GM18873 (cell line): ENCODE measurements around the gene PGAP6.
"Not testable (repeated sequence)": the region's sequence is repeated elsewhere in the genome, so short reads cannot be mapped to it uniquely, and the experiment has no call there.

Experiments
- ATAC-seq: cut with Tn5 transposase; IDR thresholded peaks from one replicate; pipeline ENCODE4 v1.9.1; 2021; ENCODE audit warnings: mild to moderate bottlenecking, moderate library complexity, moderate number of reproducible peaks; ENCODE audit not compliant: unreplicated experiment, low FRiP score

The PGAP6 gene

DNA sequence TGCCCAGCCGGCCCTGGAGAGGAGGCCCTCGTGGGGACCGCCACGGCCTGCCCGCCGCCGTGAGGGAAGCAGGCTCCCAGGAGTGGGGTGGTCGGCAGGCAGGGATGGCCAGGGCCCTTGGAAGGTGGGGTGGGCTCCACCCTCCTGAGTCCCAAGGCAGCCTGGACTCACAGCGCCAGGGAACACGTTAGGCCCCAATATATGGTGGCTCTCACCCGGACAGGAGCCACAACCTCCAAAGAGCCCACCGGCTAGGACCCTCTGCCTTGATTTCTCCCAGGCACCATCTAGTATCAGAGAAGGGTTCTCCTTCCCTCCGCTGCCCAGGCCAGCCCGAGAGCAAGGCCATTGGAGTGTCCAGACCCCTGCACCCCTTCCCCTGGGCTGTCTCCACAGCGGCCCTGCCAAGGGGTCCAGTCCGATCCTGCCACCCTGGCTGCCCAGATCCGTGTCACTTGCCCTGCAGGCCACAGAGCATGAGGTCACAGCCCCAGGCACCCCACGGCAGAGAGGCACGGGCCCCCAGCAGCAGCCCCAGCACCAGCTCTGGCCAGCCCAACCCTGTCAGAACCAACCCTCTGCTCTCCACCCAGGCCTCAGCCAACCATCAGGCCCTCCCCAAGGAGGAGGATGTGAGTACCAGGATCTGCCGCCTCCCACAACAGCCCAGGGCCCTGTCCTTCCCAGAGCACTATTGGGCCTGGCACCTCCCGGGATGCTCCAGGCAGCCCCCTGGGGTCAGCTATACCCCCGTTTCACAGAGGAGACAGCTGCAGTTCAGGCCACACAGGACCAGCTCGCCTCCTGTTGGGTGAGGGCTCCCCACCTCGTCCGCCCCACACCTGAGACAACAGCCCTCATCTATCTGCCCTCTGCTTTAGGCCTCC, 28.1 kb downstream of the PGAP6 start:
- ATAC-seq = no peak

DNA sequence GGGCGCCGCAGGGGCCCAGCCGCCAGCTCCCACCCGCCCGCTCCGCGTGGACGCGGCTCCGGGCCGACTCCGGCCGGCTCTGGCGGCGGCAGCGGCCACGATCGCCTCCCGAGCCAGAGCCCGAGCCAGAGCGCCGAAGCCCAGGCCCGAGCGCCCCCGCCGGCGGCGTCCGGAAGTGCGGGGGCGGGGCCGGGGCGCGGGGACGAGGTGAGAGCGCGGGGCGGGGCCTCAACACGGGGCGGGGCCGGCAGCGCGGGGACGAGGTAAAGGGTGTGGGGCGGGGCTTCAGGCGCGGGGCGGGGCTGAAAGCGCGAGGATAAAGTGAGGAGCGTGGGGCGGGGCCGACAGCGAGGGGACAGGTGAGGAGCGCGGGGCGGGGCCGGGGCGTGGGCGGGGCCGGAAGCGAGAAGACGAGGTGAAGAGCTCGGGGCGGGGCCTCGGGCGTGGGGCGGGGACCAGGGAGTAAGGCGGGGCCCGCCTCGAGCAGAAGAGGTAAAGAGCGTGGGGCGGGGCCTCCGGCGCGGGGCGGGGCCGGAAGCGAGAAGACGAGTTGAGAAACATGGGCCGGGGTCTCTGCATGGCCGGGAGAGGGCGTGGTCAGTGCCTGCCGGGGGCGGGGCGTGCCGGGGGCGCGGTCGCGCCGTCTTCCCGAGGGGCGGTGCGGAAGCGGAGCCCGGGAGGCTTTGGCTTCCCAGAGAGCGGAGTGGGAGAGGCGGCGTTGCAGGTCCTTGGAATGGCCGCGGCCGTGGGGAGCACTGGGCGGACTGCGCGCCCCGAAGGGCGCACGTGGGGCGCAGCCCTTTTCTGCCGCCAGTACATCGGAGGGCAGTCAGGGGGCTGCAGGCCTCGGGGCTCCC, 29.0 kb downstream of the PGAP6 start, which contains the start of gene AXIN1:
Gene AXIN1 (minus strand): TSS at position 177 of the 857 bp plus-strand sequence. CDS start 5,698 bp downstream, outside the sequence.
- ATAC-seq = no peak

DNA sequence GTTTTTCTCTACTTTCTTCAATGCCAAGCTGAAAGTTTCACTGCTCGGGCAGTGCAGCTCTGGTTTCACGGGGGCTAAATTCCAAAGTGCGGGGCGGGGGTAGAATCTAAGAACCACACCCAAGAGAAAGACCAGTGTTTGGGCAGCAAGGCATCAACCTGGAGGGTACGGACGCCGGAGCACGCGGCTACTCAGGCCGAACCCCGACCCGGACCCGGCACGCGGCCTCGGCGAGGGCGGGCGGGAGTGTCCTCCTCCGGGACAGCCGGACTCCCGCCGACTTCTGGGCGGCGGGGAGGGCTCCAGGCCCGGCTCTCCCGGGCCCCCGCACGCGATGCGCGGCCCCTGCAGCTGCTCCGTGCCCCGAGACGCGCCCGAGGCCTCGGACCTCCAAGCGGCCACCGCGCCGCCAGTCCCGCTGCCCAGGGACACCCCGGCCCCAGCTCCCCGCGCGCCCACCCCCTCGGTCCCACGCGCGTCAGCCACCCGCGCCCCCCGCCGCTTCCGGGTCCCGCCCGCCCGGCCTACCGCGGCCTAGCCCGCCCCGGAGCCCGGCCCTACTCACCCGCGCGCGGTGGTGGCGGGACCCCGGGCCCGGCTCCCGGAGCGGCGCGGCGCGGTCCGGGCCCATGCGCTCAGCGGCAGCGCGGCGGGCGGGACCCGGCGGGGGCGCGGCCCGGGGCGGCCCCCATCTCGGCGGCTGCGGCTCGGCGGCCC, 29.8 kb downstream of the PGAP6 start:
- ATAC-seq = no peak

DNA sequence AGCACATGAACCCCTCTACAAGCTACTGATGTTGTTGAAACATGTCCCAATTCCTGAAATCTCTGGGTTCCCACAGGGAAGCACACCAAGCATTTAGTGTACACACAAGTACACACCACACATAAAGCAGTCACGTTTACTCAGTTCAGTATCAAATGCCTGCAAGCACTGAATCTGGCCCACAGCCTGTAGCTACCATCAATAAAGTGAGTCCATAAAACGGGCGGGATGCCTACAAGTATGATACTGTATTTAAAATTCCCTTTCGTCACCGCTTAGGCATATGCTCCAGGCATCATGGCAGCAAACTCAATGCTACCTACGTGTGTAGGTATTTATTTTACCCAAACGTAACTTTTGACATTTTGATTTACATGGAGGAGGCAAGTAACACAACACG, 31.6 kb downstream of the PGAP6 start:
- no peak for ATAC-seq

DNA sequence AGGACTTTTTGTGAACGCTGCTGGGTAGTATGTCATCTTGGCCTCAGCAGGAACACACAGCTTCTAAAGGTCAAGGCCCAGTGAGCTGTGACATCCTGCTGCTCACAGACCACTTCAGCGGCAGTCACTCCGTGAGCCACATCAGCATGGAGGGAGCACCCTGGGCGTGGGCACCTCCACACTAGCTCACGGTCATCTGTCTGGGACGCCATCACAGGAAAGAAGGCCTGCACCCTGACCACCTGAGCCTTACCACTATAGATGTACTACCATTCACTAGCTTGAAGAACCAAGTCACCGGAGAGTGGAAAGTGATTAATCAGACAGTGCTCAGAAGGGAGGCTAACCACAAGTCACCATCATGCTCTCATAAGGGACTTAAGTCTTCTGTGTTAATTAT, 32.6 kb downstream of the PGAP6 start:
- no peak for ATAC-seq

DNA sequence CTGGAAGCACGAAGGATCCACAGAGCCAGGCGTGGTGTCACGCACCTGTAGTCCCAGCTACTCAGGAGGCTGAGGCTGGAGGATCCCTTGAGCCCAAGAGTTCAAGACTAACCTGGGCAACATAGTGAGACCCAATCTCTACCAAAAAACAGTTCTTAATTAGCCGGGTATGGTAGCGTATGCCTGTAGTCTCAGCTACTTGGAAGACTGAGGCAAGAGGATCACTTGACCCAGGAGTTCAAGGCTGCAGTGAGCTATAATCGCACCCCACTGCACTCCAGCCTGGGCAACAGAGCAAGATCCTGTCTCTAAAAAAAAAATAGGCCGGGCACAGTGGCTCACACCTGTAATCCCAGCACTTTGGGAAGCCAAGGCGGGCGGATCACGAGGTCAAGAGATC, 33.3 kb downstream of the PGAP6 start:
- ATAC-seq = not testable (repeated sequence)

DNA sequence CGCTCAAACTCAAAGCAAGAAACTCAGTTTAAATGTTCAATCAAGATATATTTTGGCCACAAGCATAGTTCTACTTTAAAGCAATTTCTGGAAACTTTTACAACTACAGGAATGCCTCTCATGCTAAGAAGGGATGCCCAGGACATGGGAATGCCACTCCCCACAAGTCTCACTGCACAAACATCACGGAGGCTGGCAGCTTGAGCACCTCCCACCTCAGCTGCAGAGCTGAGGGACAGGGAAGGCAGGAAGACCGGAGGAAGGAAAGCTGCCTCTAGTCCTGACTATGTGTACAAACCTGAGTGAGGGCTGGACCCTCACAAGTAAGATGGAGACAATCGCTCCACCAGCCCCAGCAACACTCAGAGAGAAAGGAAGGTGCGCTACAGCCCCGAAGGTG, 34.6 kb downstream of the PGAP6 start:
- no peak for ATAC-seq

DNA sequence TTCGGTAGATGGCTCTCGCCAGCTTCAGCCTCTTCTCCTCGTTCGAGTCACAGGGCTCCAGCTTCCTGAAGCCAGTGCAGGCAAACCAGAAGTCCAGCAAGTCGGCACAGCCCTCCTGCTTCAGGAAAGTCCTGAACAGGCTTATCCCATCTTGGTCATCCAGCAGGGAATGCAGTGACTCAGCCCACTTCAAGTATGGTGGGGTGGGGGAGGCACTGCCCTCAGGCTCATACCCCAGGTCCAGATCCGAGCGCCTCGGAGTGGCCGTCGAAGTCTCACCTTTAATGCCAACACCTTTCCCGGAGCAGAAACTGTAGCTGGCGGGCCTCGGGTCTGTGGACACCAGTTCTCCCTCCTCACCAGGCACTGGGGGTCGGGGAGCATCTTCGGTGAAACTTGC, 35.2 kb downstream of the PGAP6 start:
- ATAC-seq = no peak

DNA sequence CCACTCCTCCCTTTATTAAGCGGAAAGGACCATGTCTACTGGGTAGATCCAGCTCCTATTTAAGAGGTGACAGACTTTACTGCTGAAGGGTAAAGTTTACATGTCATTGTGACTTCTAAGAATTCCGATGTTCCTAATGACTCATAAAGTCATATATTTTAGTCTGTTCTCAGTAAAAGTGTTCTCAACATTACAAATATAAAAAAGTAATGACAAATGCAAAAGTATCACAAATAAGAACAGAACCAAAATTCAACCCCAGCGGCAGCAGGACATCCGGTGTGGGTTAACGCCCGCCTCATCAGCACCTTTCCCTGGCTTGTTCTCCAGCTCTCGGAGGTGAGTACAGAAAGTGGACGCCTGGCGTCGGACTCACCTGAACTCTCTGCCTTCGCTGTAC, 36.0 kb downstream of the PGAP6 start:
- no peak for ATAC-seq

DNA sequence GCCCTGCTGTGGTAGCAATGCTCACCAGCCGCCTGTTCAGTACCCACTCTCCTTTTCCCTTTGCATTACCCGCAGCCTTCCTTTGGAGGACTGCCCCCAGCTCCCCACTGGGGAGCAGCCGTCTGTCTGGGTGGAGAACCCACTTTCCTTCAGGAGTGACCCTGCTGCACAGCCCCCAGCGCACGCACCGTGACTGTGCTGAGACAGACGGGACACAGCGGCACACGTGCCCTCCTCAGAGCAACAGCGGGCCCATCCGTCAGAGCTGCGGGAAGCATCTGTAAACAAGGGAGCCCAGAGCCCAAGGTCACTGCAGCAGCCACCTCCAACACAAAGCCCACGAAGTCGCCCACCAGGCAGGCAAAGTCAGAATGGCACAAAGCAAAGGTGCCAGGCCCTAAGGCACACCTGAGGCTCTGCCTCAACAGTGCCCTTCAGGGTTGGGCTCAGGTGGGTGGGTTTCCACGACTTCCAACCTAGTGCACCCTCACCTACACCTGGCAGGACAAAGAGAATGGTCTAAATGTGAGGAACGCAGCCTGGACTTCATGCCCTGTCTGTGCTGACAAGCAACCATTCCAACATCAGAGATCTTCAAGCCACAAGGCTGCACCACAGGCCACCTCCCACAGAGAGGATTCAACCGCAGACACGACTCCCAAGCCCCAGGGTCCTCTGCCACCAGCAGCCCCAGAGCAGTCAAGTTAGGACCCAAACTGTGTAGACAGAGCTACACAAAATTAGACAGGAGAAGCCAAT, 39.1 kb downstream of the PGAP6 start:
- no peak for ATAC-seq

DNA sequence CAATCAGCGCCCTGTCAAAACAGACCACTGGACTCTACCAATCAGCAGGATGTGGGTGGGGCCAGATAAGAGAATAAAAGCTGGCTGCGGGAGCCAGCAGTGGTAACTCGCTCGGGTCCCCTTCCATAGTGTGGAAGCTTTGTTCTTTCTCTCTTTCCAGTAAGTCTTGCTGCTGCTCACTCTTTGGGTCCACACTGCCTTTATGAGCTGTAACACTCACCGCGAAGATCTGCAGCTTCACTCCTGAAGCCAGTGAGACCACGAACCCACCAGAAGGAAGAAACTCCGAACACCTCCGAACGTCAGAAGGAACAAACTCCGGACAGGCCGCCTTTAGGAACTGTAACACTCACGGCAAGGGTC, 39.8 kb downstream of the PGAP6 start:
- ATAC-seq = not testable (repeated sequence)

DNA sequence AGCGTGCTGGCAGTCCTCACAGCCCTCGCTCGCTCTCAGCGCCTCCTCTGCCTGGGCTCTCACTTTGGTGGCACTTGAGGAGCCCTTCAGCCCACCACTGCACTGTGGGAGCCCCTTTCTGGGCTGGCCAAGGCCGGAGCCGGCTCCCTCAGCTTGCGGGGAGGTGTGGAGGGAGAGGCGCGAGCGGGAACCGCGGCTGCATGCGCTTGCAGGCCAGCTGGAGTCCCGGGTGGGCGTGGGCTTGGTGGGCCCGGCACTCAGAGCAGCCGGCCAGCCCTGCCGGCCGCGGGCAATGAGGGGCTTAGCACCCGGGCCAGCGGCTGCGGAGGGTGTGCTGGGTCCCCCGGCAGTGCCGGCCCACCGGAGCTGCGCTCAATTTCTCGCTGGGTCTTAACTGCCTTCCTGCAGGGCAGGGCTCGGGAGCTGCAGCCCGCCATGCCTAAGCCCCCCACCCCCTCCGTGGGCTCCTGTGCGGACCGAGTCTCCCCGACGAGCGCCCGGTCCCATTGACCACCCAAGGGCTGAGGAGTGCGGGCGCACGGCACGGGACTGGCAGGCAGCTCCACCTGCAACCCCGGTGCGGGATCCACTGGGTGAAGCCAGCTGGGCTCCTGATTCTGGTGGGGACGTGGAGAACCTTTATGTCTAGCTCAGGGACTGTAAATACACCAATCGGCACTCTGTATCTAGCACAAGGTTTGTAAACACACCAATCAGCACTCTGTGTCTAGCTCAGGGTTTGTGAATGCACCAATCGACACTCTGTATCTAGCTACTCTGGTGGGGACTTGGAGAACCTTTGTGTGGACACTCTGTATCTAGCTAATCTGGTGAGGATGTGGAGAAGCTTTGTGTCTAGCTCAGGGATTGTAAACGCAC, 40.4 kb downstream of the PGAP6 start:
- ATAC-seq = not testable (repeated sequence)

DNA sequence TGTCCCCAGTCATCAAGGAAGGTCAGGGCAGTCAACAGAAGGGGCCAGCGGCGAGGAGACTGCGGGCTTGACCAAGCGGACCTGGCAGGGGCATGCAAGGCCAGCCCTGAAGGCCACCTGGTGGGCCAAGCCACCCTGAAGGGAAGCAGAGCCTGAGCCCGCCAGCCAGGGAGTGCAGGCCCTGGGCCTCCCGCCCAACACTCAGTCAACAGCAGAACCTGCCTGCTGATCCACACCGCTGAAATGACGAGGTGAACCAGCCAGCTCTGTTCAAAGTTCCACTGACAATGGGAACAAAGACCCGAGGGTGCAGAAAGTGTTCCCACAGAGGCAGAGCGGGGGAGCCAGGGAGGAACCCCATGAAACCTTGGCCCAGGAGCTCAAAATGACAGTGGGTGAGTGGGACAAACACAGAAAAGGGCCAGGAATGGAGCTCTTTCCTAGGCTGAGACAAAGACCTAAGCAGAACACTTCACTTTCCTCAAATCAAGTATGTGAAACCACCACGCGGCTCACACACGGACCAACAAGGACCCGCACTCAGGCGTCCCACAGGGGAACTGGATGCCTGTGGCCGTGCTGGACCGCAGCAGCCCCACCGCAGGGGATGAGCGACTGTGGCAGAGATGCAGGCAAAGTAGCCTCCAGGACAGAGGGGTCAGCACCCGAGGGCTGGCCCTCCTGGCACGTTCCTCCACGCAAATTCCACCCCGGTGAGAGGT, 41.2 kb downstream of the PGAP6 start:
- no peak for ATAC-seq

DNA sequence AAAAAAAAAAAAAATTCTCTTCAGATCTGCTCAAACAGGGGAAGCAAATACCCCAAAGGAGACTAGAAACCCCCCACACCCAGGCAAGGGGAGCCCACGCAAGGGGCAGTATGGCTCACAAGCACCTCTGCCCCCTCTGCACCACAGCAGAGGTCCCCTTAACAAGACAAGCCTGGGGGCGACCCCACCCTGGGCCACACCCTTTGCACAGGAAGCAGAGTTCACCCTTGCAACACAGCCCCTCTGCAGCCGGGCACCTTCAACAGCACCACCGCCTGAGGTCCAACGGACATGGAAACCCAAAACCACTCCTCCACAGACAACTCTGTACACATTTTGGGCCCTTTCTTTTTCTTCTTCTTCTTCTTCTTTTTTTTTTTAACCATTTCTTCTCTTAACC, 42.1 kb downstream of the PGAP6 start:
- ATAC-seq = no peak

DNA sequence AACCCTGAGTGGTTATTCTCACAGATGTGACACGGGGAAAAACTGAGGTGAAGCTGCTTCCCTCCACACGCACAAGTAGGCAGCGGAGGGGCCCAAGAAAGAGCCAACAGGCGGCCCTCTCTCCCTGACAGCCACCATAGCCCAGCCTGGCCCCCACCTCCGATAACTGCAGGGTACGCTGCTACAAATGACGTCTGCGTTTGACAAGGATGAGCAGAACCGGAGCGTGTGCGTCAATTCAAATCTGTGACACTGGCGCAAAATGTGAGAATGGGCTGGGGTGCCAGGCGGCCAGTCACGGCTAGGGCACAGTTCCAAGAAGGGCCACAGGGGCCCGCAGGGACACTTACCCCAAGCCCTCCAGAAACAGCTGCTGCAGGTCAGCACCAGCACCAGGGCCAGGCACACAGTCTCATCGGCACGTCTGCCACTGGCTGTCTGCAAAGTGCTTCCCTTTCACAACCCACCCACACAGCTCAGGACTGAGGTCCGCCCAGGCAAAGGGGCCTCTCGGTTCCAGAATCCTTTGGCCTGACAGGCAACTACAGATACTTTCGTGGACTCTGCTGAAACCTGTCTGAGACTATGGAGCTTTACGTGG, 43.7 kb downstream of the PGAP6 start:
- no peak for ATAC-seq

DNA sequence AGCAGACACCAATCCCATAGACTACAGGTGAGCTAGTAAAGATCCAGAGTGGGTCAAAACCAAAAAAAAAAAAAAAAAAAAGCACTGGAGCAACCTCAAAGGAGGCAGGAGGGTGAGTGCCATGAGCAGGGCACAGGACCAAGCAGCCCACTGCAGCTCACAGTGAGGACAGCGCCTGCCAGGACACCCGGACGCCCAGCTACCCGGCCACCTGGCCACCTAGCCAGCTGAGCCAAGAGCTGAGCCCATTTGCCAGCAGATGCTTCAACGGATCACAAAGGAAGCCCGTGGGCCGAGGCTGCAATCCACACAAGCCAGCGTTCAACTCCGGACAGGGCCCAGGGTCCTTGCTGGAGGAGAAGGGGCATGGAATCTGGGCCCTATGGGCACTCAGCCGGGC, 44.3 kb downstream of the PGAP6 start:
- no peak for ATAC-seq

DNA sequence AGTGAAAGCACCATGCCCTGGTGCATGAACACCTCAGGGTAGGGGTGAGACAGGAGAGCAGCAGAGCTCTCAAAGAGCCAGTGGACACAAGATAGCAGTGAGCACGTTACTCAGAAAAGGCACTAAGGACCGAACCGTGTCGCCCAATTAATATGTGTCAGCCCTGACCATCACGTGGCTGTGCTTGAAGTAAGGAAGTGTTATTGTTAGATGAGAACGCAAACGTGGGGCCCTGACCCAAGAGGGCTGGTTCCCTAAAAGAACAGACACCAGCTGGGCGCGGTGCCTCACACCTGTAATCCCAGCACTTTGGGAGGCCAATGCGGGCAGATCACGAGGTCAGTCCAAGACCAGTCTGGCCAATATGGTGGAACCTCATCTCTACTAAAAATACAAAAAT, 45.5 kb downstream of the PGAP6 start:
- no peak for ATAC-seq
